ENCODE results near the gene GADD45B. TPM values are rescaled to one million over a fixed set of nuclear protein-coding genes. Genes with fewer than 3 reads are reported as not detected.

The GADD45B gene
- total RNA-seq, 1 experiment from 2014 or later = 16.4 TPM

GRCh38 chr19:2519482-2519881 lies 43.6 kb downstream of the GADD45B start:
- no peak overlapping the region for H3K27ac ChIP-seq (ENCODE audit: low read depth, low read length, poor library complexity, severe bottlenecking)
- CTCF ChIA-PET = no interaction called here
- H3K4me3 ChIP-seq (ENCODE audit: low read depth, low read length, poor library complexity, severe bottlenecking) = no peak overlapping the region
- POLR2A ChIA-PET (ENCODE audit: low non-redundant PET) = no interaction called here
- no peaks in the 10 kb centered on the region for H3K4me1 ChIP-seq (ENCODE audit: insufficient read depth, low read length, poor library complexity, severe bottlenecking)
- no peak for TF ChIP-seq EZH2 (IDR thresholded peaks at IDR 0.05; ENCODE audit: borderline replicate concordance, low read depth, low read length, poor library complexity, severe bottlenecking)
- TF ChIP-seq, protein P1, sequence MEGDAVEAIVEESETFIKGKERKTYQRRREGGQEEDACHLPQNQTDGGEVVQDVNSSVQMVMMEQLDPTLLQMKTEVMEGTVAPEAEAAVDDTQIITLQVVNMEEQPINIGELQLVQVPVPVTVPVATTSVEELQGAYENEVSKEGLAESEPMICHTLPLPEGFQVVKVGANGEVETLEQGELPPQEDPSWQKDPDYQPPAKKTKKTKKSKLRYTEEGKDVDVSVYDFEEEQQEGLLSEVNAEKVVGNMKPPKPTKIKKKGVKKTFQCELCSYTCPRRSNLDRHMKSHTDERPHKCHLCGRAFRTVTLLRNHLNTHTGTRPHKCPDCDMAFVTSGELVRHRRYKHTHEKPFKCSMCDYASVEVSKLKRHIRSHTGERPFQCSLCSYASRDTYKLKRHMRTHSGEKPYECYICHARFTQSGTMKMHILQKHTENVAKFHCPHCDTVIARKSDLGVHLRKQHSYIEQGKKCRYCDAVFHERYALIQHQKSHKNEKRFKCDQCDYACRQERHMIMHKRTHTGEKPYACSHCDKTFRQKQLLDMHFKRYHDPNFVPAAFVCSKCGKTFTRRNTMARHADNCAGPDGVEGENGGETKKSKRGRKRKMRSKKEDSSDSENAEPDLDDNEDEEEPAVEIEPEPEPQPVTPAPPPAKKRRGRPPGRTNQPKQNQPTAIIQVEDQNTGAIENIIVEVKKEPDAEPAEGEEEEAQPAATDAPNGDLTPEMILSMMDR (conservative IDR thresholded peaks at IDR 0.05; ENCODE audit: low read depth, low read length) = no peak
- intact Hi-C loops (cut with micrococcal nuclease; ENCODE audit: unreplicated experiment) = no loop called here
- H3K27me3 ChIP-seq (replicated peaks; ENCODE audit: insufficient read depth, low read depth, low read length, poor library complexity) = no peaks in the 10 kb centered on the region
- H3K36me3 ChIP-seq (ENCODE audit: insufficient read depth, low read length, poor library complexity, severe bottlenecking) = no peaks in the 10 kb centered on the region
- DNase-seq (ENCODE audit: low spot score) = no peak
- BruUV-seq (replicated peaks) = no TSS peak
- no peaks in the 10 kb centered on the region for H3K9me3 ChIP-seq (ENCODE audit: low read depth, low read length, poor library complexity, severe bottlenecking)

DNA sequence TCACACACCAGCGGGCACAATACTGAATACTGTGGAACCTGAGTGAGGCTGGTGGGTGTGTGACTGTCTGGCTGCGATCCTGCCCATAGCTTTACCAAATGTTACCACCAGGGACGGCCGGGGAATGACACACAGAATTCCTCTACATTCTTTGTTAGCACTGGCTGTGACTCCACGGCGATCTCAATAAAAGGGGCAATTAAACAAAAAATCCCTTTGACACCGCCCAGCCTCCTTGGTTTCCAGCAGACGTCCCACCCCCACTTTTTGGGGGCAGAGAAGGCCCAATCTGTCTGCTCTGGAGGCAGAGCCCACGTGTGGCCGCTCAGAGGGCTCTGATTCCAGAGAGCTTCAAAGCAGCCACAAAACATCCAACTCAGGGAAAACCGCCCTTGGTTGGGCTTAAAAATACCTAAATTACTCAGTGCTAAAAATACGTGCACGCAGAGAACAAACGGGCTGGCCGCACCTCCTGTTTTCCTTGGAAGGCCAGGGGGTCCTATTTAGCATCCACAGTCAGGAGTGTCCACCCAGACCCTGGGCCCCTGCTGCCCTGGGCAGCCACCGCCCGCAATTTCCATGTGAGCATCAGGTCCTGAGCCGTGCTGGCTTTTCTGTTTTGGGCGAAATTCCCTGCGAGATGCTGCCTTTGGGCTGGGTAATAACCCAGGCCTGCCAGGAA lies 47.8 kb downstream of the GADD45B start:
- no TSS peak for BruUV-seq (replicated peaks)
- no peak for TF ChIP-seq EZH2 (IDR thresholded peaks at IDR 0.05; ENCODE audit: borderline replicate concordance, low read depth, low read length, poor library complexity, severe bottlenecking)
- TF ChIP-seq, protein P1 (conservative IDR thresholded peaks at IDR 0.05; ENCODE audit: low read depth, low read length) = peak; percentile 25; the same call in 1 of the 2 replicates
- H3K9me3 ChIP-seq (ENCODE audit: low read depth, low read length, poor library complexity, severe bottlenecking) = no peaks in the 10 kb centered on the region
- POLR2A ChIA-PET (ENCODE audit: low non-redundant PET) = no interaction called here
- no peak overlapping the region for H3K4me3 ChIP-seq (ENCODE audit: low read depth, low read length, poor library complexity, severe bottlenecking)
- H3K36me3 ChIP-seq (ENCODE audit: insufficient read depth, low read length, poor library complexity, severe bottlenecking) = no peaks in the 10 kb centered on the region
- peak overlapping the region; percentile 52 for H3K27ac ChIP-seq (ENCODE audit: low read depth, low read length, poor library complexity, severe bottlenecking)
- H3K27me3 ChIP-seq (replicated peaks; ENCODE audit: insufficient read depth, low read depth, low read length, poor library complexity) = no peaks in the 10 kb centered on the region
- CTCF ChIA-PET = interaction anchor here (0.6 kb wide), 1 partner anchor 29 kb away, joined by 9 read pairs; no protein-coding TSS in a partner anchor
- H3K4me1 ChIP-seq (ENCODE audit: insufficient read depth, low read length, poor library complexity, severe bottlenecking) = peaks cover 8% of the 10 kb centered on the region
- intact Hi-C loops (cut with micrococcal nuclease; ENCODE audit: unreplicated experiment) = no loop called here
- peak; percentile 54 for DNase-seq (ENCODE audit: low spot score)

- Histone ChIP-seq H3K36me3 (ENCODE audit: insufficient read depth, low read length, poor library complexity, severe bottlenecking) (no peaks in the 10 kb centered on the region), H3K27me3 (replicated peaks; ENCODE audit: insufficient read depth, low read depth, low read length, poor library complexity) (no peaks in the 10 kb centered on the region), H3K9me3 (ENCODE audit: low read depth, low read length, poor library complexity, severe bottlenecking) (no peaks in the 10 kb centered on the region), H3K27ac (ENCODE audit: low read depth, low read length, poor library complexity, severe bottlenecking) (peak overlapping the region; percentile 67), H3K4me1 (ENCODE audit: insufficient read depth, low read length, poor library complexity, severe bottlenecking) (peaks cover 8% of the 10 kb centered on the region), H3K4me3 (ENCODE audit: low read depth, low read length, poor library complexity, severe bottlenecking) (peak overlapping the region; percentile 40)
- POLR2A ChIA-PET (ENCODE audit: low non-redundant PET) = no interaction called here
- CTCF ChIA-PET = no interaction called here
- no peak for DNase-seq (ENCODE audit: low spot score)
- intact Hi-C loops (cut with micrococcal nuclease; ENCODE audit: unreplicated experiment) = no loop called here
- BruUV-seq (replicated peaks) = no TSS peak
- no peak for TF ChIP-seq EZH2 (IDR thresholded peaks at IDR 0.05; ENCODE audit: borderline replicate concordance, low read depth, low read length, poor library complexity, severe bottlenecking)
- TF ChIP-seq, protein P1 (conservative IDR thresholded peaks at IDR 0.05; ENCODE audit: low read depth, low read length) = no peak
Observed at GRCh38 chr19:2524361-2524839, 48.5 kb downstream of the GADD45B start.

Data from A673 (cell line).